Measurements from ENCODE around the gene DNAJB8. TPM values are rescaled to one million over a fixed set of nuclear protein-coding genes. Genes with fewer than 3 reads are reported as not detected.
A peak's percentile ranks its signal among the peaks of the same experiment; 100 is the strongest.

The DNAJB8 gene
- total RNA-seq, 1 donor from 2014 or later = not detected

- Histone ChIP-seq H3K79me2 (ENCODE audit: insufficient read depth, low read length) (no peaks in the 10 kb centered on the region), H3K27ac (ENCODE audit: low read depth, low read length) (no peak overlapping the region), H3K4me2 (ENCODE audit: low read length) (peak overlapping the region; percentile 35), H2AFZ (ENCODE audit: low read depth, low read length) (no peak overlapping the region), H4K20me1 (ENCODE audit: insufficient read depth, low read length) (no peaks in the 10 kb centered on the region), H3K9ac (ENCODE audit: low read length) (no peak overlapping the region), H3K36me3 (ENCODE audit: insufficient read depth, low read length) (no peaks in the 10 kb centered on the region), H3K27me3 (ENCODE audit: insufficient read depth, low read length) (peaks cover 51% of the 10 kb centered on the region), H3K4me1 (ENCODE audit: insufficient read depth, low read length) (no peaks in the 10 kb centered on the region), H3K4me3 (ENCODE audit: insufficient read depth, low read depth, low read length) (no peak overlapping the region), H3K9me3 (ENCODE audit: insufficient read depth, low read depth, low read length) (no peaks in the 10 kb centered on the region)
- no peaks in the 10 kb centered on the region for H3K36me3 Mint-ChIP-seq (ENCODE audit: low read depth, unreplicated experiment)
- DNase-seq (ENCODE audit: low read depth) (no peak), FAIRE-seq (no peak)
- H3K9me3 Mint-ChIP-seq (ENCODE audit: unreplicated experiment) = peaks cover 5% of the 10 kb centered on the region
- peaks cover 80% of the 10 kb centered on the region for H3K27me3 Mint-ChIP-seq (ENCODE audit: low read depth, unreplicated experiment)
- no peak overlapping the region for H3K27ac Mint-ChIP-seq (ENCODE audit: unreplicated experiment)
- peak overlapping the region; percentile 27 for H3K4me3 Mint-ChIP-seq (ENCODE audit: unreplicated experiment)
- peaks cover 2% of the 10 kb centered on the region for H3K4me1 Mint-ChIP-seq (ENCODE audit: low read depth, unreplicated experiment)
- TF ChIP-seq EZH2 (IDR thresholded peaks at IDR 0.05; ENCODE audit: insufficient read depth, low read length) (peak; percentile 75), CTCF (IDR thresholded peaks at IDR 0.05; ENCODE audit: insufficient read depth, low read depth, low read length) (no peak)
Observed at GRCh38 chr3:128432971-128433836, 33.5 kb downstream of the DNAJB8 start.

GRCh38 chr3:128432301-128432970, 34.3 kb downstream of the DNAJB8 start:
- H2AFZ ChIP-seq (ENCODE audit: low read depth, low read length) = no peak overlapping the region
- H3K4me1 Mint-ChIP-seq (ENCODE audit: low read depth, unreplicated experiment) = peaks cover 2% of the 10 kb centered on the region
- H3K9ac ChIP-seq (ENCODE audit: low read length) = no peak overlapping the region
- no peak for DNase-seq (ENCODE audit: low read depth)
- H3K79me2 ChIP-seq (ENCODE audit: insufficient read depth, low read length) = no peaks in the 10 kb centered on the region
- H3K9me3 ChIP-seq (ENCODE audit: insufficient read depth, low read depth, low read length) = no peaks in the 10 kb centered on the region
- peaks cover 84% of the 10 kb centered on the region for H3K27me3 Mint-ChIP-seq (ENCODE audit: low read depth, unreplicated experiment)
- H3K9me3 Mint-ChIP-seq (ENCODE audit: unreplicated experiment) = peaks cover 5% of the 10 kb centered on the region
- H3K4me1 ChIP-seq (ENCODE audit: insufficient read depth, low read length) = no peaks in the 10 kb centered on the region
- peak overlapping the region; percentile 52 for H3K4me3 Mint-ChIP-seq (ENCODE audit: unreplicated experiment)
- TF ChIP-seq EZH2 (IDR thresholded peaks at IDR 0.05; ENCODE audit: insufficient read depth, low read length) (peak; percentile 88), CTCF (IDR thresholded peaks at IDR 0.05; ENCODE audit: insufficient read depth, low read depth, low read length) (no peak)
- H3K4me2 ChIP-seq (ENCODE audit: low read length) = peak overlapping the region; percentile 35
- H4K20me1 ChIP-seq (ENCODE audit: insufficient read depth, low read length) = no peaks in the 10 kb centered on the region
- H3K27me3 ChIP-seq (ENCODE audit: insufficient read depth, low read length) = peaks cover 53% of the 10 kb centered on the region
- no peak overlapping the region for H3K4me3 ChIP-seq (ENCODE audit: insufficient read depth, low read depth, low read length)
- H3K27ac Mint-ChIP-seq (ENCODE audit: unreplicated experiment) = no peak overlapping the region
- H3K36me3 Mint-ChIP-seq (ENCODE audit: low read depth, unreplicated experiment) = no peaks in the 10 kb centered on the region
- H3K36me3 ChIP-seq (ENCODE audit: insufficient read depth, low read length) = no peaks in the 10 kb centered on the region
- no peak overlapping the region for H3K27ac ChIP-seq (ENCODE audit: low read depth, low read length)
- no peak for FAIRE-seq
